Stimulated activated CD4-positive, alpha-beta T cell treated with anti-CD3 and anti-CD28 coated beads, TNF-alpha, amount 100 ng/mL, for 24 hours (primary cell): ENCODE results near the gene FAM222A.

Experiments
- DNase-seq, 3 experiments: peaks; one replicate each; pipeline ENCODE4 v3.0.0-alpha.2; 2020; ENCODE audit warnings: low read depth in 3 of 3

Gene FAM222A

DNA sequence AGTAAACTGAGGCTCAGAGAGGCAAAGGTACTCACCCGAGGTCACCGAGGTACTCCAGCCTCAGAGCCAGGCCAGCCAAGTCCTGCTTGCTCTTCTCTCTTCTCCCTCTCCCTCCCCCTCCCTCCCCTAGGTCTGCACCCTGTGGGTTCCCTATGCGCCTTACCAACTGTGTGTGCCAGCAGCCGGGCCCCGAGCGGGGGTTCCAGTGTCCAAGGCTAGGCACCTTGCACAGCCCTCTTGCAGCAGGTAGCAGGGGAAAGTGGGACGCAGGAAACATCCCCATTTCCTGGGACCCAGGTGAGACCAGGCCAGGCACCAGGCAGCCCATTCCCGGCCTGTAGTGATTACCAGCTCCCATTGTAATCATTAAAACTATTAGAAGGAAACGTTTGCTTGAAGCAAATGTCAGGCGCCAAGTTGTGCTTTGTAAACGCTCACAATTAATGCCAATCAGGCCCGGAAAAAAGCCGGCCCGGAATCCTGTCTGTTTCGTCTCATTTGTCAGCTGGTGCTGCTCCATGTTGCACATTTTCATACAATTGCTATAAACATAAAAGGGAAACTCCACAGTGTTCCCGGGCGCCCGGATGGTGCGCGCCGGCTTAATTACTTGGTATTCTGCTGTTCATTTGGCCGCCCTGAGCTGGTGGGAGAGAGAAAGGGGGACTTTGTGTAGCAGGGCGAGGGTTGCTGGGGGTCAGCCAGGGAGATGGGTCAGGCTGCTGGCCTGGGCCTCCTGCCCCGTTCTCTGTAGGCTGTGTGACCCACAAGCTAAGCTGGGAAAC is 11.9 kb downstream of the FAM222A start:
- DNase-seq: no peak

DNA sequence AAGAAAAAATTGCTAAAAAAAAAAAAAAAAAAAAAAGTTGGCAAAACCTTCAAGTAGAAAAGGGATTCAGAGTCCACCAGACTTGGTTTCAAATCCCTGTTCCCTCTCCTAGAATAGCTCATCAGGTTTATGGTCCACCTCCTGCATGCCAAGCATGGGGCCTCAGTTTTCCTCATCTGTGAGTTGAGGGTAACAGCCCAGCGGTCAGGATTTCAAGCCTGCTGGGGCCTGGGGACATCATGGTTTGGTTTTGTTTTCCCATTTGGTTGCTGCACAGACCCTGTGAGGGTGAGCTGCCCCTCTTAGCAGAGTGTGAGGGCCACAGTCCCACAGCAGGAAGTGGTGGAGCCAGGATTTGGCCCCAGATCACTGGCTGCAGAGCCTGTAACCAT is 12.5 kb downstream of the FAM222A start:
- DNase-seq: no peak

DNA sequence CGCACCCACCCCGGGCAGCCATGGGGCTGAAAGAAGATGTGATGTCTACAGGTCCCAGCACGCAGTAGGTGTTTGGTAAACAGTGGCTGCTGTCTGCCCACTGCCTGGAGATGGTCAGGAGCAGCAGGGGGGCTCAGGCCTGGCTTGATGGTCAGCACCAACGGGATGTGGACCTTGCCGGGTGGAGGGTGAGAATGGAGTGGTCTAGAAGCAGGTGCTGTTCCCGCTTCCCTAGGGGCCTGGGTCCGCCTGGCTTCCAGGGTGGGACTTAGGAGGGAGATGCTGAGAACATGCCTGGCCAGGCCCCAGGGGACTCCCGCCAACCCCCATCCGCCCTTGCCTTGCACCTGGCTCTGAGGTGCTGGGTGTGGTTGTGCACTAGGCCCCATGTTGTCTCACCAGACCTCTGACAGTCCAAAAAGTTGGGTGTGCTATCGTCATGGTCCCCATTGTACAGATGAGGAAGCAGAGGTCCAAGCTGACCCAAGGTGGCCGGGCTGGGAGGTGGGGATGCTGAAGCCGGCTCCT is 12.9 kb downstream of the FAM222A start:
- DNase-seq: no peak

DNA sequence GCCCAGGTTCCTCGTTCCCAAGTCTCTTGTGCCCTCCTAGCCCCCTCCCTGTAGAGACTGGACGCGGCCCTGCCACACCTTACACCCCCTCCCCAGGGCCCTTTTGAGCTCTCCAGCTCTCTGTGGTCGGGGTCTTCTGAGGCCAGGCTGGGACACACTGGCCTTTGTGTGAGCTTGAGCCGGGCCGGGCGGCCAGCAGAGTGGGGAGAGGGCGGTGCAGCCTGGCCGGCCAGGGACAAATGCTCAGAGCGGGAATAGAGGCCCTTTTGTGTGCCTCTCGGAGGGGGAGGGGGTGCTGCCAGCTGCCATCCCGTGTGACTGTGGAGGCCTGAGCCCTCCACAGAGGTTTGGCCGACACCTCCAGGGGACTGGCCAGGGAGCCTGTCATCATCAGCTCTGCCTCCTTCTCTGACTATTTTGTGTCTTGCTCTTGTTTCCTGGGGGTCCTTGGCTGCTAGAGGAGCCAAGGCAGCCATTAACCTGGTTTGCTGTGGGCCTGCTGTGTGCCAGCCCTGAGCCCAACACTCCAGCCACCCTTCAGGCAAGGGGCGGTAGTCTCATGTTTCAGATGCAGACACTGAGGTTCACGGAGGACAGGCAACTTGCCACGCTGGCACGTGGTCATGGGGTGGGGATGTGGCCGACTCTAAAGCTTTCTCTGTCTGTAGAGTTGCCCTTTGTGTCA is 13.6 kb downstream of the FAM222A start:
- no peak for DNase-seq

DNA sequence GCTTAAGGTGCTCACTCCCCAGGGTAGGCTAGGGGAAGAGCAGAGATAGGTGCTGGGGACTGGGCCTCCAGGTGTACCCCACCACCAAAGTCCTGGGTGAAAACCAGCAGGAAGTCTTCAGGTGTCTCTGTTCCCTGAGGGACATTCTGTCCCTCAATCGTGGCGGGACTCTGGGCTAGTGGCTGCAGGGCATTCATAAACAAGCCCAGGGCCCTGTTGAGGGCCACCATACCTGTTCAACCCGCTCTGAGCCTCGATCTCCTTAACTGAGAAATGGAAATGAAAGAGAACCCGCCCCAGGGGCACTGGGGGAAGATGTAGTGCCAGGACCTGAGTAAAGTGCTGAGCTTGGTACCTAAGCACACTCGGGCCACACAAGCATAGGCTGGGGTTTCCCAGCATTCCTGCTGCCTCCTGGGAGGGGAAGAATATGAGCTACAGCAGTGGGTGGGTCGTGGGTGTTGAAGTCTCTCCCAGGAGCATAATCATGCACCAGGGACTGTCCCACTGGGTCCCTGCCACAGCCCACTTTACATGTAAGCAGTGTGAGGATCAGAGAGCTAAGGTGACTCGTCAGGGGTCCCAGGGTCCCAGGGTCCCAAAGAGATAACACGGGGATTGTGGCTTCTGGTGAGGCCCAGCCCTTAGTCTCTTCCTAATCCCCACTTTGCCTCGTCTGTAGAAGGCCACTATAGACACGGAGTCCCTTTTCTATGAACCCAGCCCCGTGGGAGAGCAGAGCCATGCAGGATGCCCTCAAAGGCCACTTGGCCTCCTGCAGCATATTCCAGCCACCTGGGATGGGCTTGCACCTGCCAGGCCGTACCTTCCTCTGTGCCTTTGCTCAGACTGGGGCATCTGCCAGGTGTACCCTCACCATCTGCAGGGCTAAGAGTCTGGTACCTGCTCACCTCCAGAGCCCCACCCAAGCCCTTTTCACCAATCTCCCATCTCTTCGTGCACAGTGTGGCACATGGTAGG is 14.4 kb downstream of the FAM222A start:
- no peak for DNase-seq

DNA sequence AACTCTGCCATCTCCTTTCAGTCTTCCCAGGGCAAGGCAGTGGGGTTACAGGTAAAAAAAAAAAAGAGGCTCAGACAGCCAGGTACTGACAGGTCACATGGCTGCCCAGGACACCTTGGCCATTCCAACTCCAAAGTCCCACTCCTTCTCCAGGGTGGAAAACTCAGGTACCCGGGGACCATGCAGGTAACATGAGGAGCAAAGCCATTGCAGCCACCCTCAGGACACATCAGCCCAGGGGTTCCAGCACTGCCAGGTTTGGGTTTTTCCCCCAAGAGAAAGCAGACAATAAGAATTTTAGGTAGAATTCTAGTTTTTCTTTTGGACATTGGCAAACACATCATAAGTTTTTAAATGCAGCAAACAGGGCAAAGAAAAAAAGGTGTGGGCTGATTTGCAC is 15.3 kb downstream of the FAM222A start:
- DNase-seq: no peak

DNA sequence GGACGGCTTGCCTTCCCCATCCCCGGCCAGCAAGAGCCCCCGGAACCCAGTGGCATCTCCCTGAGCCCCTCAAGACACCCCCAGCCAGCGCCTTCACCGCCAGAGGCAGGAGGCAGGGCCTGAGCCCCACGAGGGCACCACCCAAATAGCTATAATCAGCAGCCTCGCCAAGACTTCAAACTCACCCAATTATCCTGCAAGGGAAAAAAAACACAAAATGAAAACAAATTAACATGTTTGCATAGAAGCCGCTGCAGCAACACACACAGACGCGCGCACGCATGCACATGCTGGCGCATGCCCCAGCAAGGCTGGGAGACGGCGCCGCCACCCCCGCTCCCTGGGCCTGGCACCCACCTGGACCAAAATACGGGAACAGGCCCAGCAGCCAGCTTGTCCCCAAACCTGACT is 15.8 kb downstream of the FAM222A start:
- DNase-seq: no peak

DNA sequence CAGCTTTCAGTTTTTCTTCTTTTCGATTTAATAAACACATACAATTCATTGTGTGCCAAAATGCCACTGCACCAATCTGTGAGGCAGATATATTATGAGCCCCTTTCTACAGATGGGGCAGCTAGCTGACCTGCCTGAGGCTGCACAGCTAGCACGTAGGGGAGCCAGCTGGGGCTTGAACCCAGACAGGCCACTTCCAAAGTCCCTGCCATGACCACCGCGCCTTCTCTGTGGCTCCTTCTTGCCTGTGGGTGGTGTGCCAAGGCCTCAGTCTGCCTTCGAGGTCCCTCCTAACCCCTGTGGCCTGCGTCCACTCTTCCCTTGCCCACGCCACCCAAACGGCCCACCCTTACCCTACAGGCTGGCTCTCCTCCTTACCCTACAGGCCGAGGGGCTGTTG is 16.2 kb downstream of the FAM222A start:
- DNase-seq: no peak

DNA sequence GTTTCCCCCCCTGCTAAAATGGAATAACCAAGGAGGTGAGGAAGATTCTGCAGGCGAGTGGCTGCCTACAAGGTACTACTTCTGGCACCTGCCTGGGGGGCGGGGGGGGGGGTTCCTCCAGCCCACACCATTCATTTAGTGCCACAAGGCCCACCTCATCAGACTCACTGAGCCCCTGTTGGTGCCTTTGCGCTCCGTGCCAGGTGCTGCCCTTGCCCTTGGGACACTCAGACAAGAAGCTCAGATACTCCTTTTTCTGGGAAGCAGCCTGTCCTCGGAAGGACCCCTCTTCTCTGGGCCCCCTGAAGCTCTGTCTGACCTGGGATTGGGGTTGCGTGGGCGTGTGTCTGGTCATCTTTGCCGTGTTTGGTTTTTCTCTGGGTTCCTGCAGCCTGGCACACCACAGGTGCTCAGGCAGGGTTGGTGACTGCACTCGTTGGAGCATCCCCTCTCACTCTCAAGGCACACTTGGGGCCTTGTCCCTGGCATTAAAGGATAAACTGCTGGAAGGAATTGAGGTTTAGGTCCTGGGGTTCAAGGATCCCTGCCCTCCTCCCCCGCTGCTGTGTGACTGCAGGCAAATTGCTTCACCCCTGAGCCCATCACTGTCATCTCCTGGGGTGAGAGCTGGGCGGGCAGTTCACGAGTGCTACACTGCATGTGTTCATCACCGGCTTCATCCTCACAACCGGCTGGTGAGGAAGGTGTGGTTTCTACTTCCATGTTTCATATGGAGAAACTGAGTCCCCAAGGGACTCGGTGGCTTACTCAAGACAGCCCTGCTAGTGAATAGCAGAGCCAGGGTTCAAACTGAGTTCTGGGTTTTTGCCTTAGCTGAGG is 16.9 kb downstream of the FAM222A start:
- DNase-seq: no peak

DNA sequence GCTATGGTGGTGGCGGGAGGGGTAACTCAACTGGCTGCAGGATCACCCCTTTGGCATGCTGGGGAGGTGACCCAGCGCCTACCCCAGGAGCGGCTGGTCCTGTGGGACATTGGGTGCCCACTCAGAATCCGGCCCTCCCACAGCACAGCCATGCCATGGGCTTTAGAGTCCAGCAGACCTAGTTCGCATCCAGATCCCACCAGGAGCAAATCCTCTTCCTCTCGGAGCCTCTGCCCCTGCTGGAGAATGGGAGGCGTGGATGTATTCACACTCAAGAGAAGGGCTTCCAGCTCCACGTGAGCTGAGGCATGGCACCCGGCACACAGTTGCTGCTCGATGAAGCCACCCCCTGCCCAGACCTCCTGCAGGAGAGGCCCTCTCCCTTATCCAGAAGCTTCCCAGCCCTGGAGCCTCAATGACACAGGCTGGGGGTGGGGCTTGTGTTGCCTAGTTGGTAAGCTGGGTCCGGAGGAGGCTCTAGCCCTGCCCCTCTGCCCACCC is 17.7 kb downstream of the FAM222A start:
- no peak for DNase-seq

DNA sequence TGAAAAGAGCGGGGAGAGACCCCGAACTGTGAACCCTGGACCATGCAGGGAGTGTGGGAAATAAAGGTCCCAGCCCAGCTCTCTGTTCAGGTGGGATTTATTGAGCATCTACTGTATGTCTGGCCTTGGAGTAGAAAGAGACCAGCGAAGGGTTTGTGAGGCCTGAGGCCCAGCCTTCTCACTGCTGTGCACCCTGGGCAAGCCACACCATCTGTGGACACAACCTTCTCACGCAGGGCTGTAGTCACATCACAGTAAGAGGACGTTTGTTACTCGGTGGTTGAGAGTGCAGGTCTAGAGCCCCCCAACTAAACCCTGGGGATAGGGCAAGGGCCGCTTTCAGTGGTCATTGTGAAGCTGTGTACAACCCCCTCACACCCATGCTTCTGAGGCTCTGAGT is 18.2 kb downstream of the FAM222A start:
- DNase-seq: no peak

DNA sequence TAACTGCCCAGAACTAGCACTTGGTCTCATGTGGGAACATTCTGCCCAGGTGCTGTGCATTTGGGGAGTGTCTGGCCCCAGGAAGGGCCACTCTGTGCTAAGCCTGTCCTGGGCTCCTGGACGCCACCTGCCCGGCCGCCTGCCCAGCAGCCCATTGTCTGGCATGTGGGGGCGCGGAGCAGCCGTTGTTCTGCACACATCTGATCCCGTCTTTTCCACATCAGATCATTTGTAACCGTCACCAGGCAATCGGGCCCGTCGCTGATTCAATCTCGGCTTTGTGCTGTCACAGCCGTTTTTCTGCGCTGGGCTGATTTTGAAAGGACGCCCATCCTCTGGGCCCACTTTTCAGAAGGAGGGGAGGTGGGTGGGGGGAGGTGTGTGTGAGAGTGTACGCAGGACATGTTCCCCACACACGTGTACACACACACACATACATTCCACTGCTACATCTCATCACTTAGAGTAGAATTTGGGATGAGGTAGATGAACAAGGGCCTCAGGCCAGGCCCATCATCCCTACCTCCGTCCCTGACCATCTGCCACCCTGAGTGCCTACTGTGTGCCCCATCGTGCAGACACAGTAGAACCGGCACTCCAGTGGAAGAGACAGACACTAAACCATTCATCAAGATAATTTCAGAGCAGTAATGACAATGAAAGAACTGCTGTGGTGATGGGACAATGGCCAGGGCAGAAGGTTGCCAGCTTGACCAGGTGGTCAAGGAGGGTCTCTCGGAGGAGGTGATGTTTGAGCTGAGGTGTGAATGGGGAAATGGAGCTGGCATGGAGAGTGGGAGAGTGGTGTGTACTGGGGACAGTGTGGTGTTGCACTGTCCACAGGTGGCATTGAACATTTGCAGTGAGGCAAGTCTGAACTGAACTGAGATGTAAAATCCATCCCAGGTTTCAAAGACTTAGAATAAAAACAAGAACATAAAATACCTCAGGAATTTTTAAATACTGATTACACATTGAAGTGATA is 19.0 kb downstream of the FAM222A start:
- no peak for DNase-seq

DNA sequence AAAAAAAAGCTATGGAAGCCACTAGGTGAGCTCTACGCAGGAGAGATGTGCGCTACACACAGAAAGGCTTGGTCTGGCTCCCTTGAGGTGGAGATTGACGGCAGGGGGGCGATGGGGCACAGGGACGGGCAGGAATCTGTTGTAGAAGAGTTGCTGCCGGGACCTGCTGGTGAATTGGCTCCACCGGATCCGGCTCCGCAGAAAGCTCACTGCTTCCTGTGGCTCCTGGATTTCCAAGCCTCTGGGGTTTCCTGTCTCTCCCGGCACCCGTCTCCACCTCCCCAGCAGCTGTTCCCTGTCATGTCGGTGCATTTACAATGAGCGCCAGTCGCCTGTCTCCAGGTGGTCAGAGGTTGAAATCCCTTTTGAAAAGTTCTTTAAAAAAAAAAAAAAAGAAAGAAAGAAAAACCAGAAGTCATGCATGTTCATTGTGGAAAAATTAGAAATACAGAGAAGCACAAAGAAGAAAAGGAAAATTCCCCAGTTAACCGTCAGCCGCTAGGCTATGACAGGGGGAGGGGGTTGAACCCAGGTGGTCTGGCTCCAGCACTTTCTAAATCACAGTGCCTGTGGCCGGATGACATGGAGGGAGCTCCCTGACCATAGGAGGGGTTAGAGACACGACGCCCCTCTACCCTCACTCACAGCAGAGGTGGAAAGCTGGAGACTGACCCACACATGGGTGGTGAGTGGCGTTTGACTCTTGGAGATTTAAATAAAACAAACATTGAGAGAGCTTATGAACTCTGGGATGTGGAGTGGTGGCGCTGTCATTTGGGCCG is 20.8 kb downstream of the FAM222A start:
- no peak for DNase-seq

DNA sequence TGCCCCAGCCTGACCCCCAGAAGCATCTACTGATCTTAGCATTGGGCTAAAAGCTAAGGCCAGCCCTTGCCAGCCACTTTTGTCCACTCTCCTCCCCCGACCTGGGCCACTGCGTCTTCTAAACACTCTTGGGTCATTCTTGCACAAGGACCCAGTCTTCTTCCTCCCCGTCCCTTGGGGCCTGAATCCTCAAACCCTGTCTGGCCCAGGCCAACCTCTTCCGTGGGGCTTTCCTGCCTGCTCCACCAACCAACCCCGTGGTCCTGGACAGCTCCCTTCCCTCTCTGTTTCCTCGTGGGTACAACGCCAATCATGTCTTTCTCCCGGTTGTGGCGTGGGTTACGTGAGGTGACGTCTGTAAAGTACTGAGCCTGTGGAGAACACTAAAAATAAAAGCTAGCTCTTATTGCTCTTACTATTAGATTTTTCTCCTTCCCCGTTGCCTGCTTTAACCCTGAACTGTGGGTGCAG is 21.5 kb downstream of the FAM222A start:
- DNase-seq: no peak

DNA sequence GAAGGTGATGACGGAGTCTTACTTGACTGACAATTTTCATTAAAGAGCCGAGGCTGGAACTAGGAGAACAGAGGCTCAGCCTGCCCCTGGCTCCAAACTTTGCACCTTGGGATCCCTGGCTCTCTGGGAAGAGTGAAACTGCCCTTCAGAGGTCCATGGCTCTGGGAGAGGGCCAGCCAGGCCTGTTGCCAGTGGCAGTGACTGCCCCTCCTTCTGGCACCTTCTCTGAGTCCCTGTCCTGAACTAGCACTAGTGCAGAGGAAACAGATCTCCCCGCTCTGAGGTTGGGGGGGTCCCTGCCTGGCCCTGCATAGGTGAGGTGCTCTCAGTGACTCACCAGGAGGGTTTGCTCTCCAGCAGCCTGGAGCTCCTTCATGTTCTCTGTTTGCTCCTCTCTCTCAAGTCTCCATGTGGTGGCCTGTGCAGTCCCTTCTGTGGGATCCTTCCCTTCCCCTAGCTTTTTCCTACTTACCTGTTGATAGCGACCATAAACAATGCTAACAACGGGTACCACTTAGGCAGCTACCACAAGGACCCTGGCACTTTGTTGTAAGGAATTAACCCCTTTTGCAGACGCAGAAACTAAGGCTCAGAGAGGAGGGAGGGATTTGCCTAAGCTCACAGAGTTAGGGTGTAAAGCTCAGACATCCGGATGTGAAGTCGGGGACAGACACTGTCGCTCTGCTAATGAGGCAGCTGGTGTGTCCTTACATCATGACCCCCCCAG is 22.4 kb downstream of the FAM222A start:
- no peak for DNase-seq

DNA sequence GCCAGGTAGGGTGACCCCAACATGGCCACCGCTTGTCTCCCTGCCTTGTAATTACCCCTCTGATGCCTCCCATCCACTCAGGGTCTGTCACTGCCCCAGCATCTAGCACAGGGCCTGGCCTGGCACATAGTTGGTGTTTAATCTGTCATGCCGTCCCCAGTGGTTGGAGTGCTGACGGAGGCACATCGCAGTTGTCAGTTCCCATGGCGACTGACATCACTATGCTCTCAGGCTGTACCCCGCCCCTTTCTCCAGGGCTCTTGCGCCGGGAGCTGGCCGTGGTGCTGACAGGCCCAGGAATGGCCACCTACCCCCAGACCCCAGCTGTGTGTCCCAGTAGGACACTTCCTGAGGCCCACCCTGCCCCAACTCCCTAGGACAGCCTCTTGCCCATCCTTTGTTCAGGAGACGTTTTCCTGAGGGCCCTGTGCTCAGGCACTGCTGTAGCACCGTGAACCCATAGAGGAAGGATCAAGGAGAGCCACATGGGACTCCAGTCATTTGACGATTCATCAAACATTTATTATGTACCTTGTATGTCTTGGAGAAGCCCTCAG is 23.0 kb downstream of the FAM222A start:
- DNase-seq: no peak

DNA sequence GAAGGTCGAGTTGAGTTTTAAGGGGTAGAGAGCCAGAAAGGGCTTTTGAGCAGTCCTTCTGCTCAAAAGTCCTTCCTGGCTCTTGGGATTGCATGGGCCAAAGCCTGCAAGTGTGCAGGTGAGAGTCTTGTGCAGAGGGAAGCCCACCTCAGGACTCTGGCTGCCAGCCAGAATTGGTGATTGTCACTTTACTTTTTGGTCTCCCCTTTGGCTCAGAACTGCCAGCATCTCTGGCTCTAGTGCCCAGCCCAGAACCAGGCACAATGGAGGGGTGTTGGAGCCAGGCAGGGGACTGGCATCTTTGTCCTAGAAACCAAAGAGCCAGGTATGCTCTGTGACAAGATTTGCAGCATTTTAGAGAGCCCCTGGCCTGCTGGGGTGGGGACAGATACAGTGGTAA is 23.5 kb downstream of the FAM222A start:
- no peak for DNase-seq

DNA sequence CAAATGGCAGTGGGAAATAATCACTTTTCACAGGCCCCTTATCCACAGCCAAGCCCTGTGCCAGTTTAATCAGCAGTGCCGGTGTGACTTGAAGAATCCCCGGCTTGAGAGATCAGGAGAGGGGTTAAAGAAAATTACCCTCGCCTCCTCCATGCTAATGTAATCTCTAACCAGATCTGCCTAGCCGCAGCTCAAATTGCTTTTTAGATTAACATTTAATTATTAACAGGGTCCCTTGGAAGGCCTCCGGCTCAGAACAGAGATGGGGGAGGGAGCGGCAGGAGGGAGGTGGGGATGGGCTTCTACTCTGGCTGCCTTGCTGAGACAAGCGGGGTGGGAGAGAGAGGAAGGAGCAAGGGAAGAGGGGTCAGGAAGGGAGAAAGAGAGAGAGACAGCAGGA is 24.0 kb downstream of the FAM222A start:
- no peak for DNase-seq
